ENCODE data around the gene DHPS. TPM values are rescaled to one million over a fixed set of nuclear protein-coding genes. Genes with fewer than 3 reads are reported as not detected.
"Not testable (repeated sequence)": the region's sequence is repeated elsewhere in the genome, so short reads cannot be mapped to it uniquely, and the experiment has no call there.

DHPS gene
- total and polyA plus RNA-seq, 2 experiments from 2014 or later = 50.9 to 68.4 TPM

GRCh38 chr19:12687496-12688196 lies 6.0 kb upstream of the DHPS start, which contains the start of gene GNG14:
Gene GNG14 (plus strand): TSS chr19:12687998. CDS start chr19:12688049, 51 bp downstream.
- Histone ChIP-seq H3K9me3 (ENCODE audit: low read depth) (no peaks in the 10 kb centered on the region), H3K79me2 (ENCODE audit: insufficient read depth) (no peaks in the 10 kb centered on the region), H3K4me3 (no peak within 1 kb of the TSS), H3K9ac (no peak within 1 kb of the TSS), H3K4me2 (ENCODE audit: unreplicated experiment) (no peak within 1 kb of the TSS), H3K27me3 (replicated peaks; ENCODE audit: insufficient read depth) (no peaks in the 10 kb centered on the region), H4K20me1 (ENCODE audit: insufficient read depth) (no peaks in the 10 kb centered on the region), H3F3A (ENCODE audit: insufficient read depth) (no peaks in the 10 kb centered on the region), H3K36me3 (ENCODE audit: low read depth) (no peaks in the 10 kb centered on the region), H3K4me1 (ENCODE audit: insufficient read depth) (no peaks in the 10 kb centered on the region), H3K27ac (no peak within 1 kb of the TSS), H2AFZ (no peak within 1 kb of the TSS), H3K9me2 (ENCODE audit: insufficient read depth) (no peaks in the 10 kb centered on the region)
- no peak for DNase-seq
- TF ChIP-seq EZH2phosphoT487 (IDR thresholded peaks at IDR 0.05; ENCODE audit: insufficient read depth, low read depth) (no peak), EZH2 (IDR thresholded peaks at IDR 0.05; ENCODE audit: insufficient read depth, poor library complexity, severe bottlenecking) (no peak)
- in situ Hi-C loops (cut with MboI) = no loop called here
- WGBS, 2 experiments (ENCODE audit: low coverage in 1 of 2, low lambda C conversion rate in 2 of 2, missing lambda C conversion rate in 2 of 2) = 77 to 81% methylated on average over 9 of the region's 9 CpGs

- peaks cover 3% of the 10 kb centered on the region; the same call in 1 of the 2 replicates for H3F3A ChIP-seq (ENCODE audit: insufficient read depth)
- H3K4me2 ChIP-seq (ENCODE audit: unreplicated experiment) = no peak overlapping the region
- in situ Hi-C loops (cut with MboI) = no loop called here
- H4K20me1 ChIP-seq (ENCODE audit: insufficient read depth) = no peaks in the 10 kb centered on the region
- H3K27me3 ChIP-seq (replicated peaks; ENCODE audit: insufficient read depth) = no peaks in the 10 kb centered on the region
- H2AFZ ChIP-seq = no peak overlapping the region
- H3K36me3 ChIP-seq (ENCODE audit: low read depth) = no peaks in the 10 kb centered on the region
- no peaks in the 10 kb centered on the region for H3K4me1 ChIP-seq (ENCODE audit: insufficient read depth)
- no peaks in the 10 kb centered on the region for H3K9me3 ChIP-seq (ENCODE audit: low read depth)
- no peak overlapping the region for H3K9ac ChIP-seq
- H3K27ac ChIP-seq = no peak overlapping the region
- H3K9me2 ChIP-seq (ENCODE audit: insufficient read depth) = no peaks in the 10 kb centered on the region
- TF ChIP-seq EZH2 (IDR thresholded peaks at IDR 0.05; ENCODE audit: insufficient read depth, poor library complexity, severe bottlenecking) = no peak
- no peak for TF ChIP-seq EZH2phosphoT487 (IDR thresholded peaks at IDR 0.05; ENCODE audit: insufficient read depth, low read depth)
- H3K4me3 ChIP-seq = no peak overlapping the region
- DNase-seq = no peak
- 94% methylated on average over 3 of the region's 3 CpGs for WGBS, 2 experiments (ENCODE audit: low coverage in 1 of 2, low lambda C conversion rate in 2 of 2, missing lambda C conversion rate in 2 of 2)
- H3K79me2 ChIP-seq (ENCODE audit: insufficient read depth) = no peaks in the 10 kb centered on the region
These were observed 4.2 kb upstream of the DHPS start for GRCh38 chr19:12685831-12686230.

GRCh38 chr19:12680034-12680433 lies 1.6 kb downstream of the DHPS start:
- no peak for TF ChIP-seq EZH2phosphoT487 (IDR thresholded peaks at IDR 0.05; ENCODE audit: insufficient read depth, low read depth)
- TF ChIP-seq EZH2 (IDR thresholded peaks at IDR 0.05; ENCODE audit: insufficient read depth, poor library complexity, severe bottlenecking) = no peak
- H3K36me3 ChIP-seq (ENCODE audit: low read depth) = peaks cover 15% of the 10 kb centered on the region; the same call in 1 of the 2 replicates
- no peak for DNase-seq
- H3K27ac ChIP-seq = no peak overlapping the region
- peaks cover 16% of the 10 kb centered on the region for H3K79me2 ChIP-seq (ENCODE audit: insufficient read depth)
- H3K4me1 ChIP-seq (ENCODE audit: insufficient read depth) = no peaks in the 10 kb centered on the region
- H2AFZ ChIP-seq = no peak overlapping the region
- 97% methylated on average over 9 of the region's 9 CpGs for WGBS, 2 experiments (ENCODE audit: low coverage in 1 of 2, low lambda C conversion rate in 2 of 2, missing lambda C conversion rate in 2 of 2)
- no peaks in the 10 kb centered on the region for H4K20me1 ChIP-seq (ENCODE audit: insufficient read depth)
- H3K9me2 ChIP-seq (ENCODE audit: insufficient read depth) = no peaks in the 10 kb centered on the region
- 0 out of 2 replicates have a peak overlapping the region, but pooled peaks have one; percentile 84 for H3K4me3 ChIP-seq
- peaks cover 5% of the 10 kb centered on the region; the same call in 1 of the 2 replicates for H3F3A ChIP-seq (ENCODE audit: insufficient read depth)
- no peak overlapping the region for H3K4me2 ChIP-seq (ENCODE audit: unreplicated experiment)
- H3K9ac ChIP-seq = no peak overlapping the region
- no peaks in the 10 kb centered on the region for H3K27me3 ChIP-seq (replicated peaks; ENCODE audit: insufficient read depth)
- in situ Hi-C loops (cut with MboI) = no loop called here
- H3K9me3 ChIP-seq (ENCODE audit: low read depth) = no peaks in the 10 kb centered on the region

GRCh38 chr19:12678039-12678438 lies 3.6 kb downstream of the DHPS start:
- H3K79me2 ChIP-seq (ENCODE audit: insufficient read depth) = peaks cover 22% of the 10 kb centered on the region
- H3K27me3 ChIP-seq (replicated peaks; ENCODE audit: insufficient read depth); H3K4me3 ChIP-seq; H3F3A ChIP-seq (ENCODE audit: insufficient read depth); H3K4me1 ChIP-seq (ENCODE audit: insufficient read depth); H3K9me2 ChIP-seq (ENCODE audit: insufficient read depth); H3K27ac ChIP-seq; DNase-seq; H3K4me2 ChIP-seq (ENCODE audit: unreplicated experiment); H2AFZ ChIP-seq; H4K20me1 ChIP-seq (ENCODE audit: insufficient read depth); H3K9ac ChIP-seq; H3K9me3 ChIP-seq (ENCODE audit: low read depth): not testable (repeated sequence)
- in situ Hi-C loops (cut with MboI) = loop anchor here (10.0 kb wide), 1 partner anchor 113 kb away; no protein-coding TSS in a partner anchor
- H3K36me3 ChIP-seq (ENCODE audit: low read depth) = peaks cover 21% of the 10 kb centered on the region; the same call in 1 of the 2 replicates
- WGBS, 2 experiments (ENCODE audit: low coverage in 1 of 2, low lambda C conversion rate in 2 of 2, missing lambda C conversion rate in 2 of 2) = 96% methylated on average over 5 of the region's 5 CpGs
